ACC112 (cell line): Measurements from ENCODE around the gene FN3K.

Experiments
- H2AFZ ChIP-seq: fragments of 200-600 bp; sonication (generic); one replicate; pipeline ENCODE4 v1.6.0; 2017; ENCODE audit warnings: antibody characterized with exemption, low read length; ENCODE audit not compliant: unreplicated experiment
- H3K27ac ChIP-seq: fragments of 200-600 bp; sonication (generic); 2 replicates; pipeline ENCODE4 v1.5.1; 2014; ENCODE audit warnings: low read depth, mild to moderate bottlenecking, antibody characterized with exemption, low read length, moderate library complexity
- H3K27me3 ChIP-seq: fragments of 200-600 bp; sonication (generic); 2 replicates; pipeline ENCODE4 v1.6.1; 2014; ENCODE audit warnings: mild to moderate bottlenecking, antibody characterized with exemption, low read length, moderate library complexity, mixed read lengths; ENCODE audit not compliant: insufficient read depth
- H3K36me3 ChIP-seq: fragments of 200-600 bp; sonication (generic); 2 replicates; pipeline ENCODE4 v1.6.1; 2016; ENCODE audit warnings: mild to moderate bottlenecking, antibody characterized with exemption, low read length, moderate library complexity, mixed read lengths; ENCODE audit not compliant: insufficient read depth
- H3K4me1 ChIP-seq: fragments of 200-600 bp; sonication (generic); one replicate; pipeline ENCODE4 v1.6.1; 2016; ENCODE audit warnings: low read length, mixed read lengths; ENCODE audit not compliant: insufficient read depth, unreplicated experiment, control insufficient read depth
- H3K4me3 ChIP-seq: fragments of 200-600 bp; sonication (generic); 2 replicates; pipeline ENCODE4 v1.5.1; 2014; ENCODE audit warnings: mild to moderate bottlenecking, low read depth, low read length
- H3K79me2 ChIP-seq: fragments of 200-600 bp; sonication (generic); one replicate; pipeline ENCODE4 v1.6.0; 2016; ENCODE audit warnings: low read length; ENCODE audit not compliant: control insufficient read depth, unreplicated experiment, insufficient read depth

FN3K gene

DNA sequence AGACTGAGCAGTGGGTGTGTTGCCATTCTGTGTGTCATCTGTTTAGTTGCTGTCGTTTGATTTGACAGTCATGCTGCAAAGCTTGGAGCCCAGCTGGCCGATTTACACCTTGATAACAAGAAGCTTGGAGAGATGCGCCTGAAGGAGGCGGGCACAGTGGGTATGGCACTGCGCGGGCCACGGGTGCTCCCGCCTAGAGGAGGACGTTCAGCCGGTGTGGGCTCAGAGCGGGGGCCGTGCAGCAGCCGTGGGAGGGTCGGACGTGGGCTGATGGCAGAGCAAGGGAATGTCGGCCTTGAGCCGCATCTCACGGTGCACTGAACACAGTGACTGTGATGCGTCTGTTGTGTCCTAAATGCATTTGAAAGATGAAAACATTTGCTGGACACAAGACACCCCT lies 15.2 kb upstream of the FN3K start:
- Histone ChIP-seq H3K36me3 (peaks cover 17% of the 10 kb centered on the region), H2AFZ (no peak overlapping the region), H3K27me3 (no peaks in the 10 kb centered on the region), H3K4me1 (peaks cover 6% of the 10 kb centered on the region), H3K79me2 (peaks cover 16% of the 10 kb centered on the region), H3K4me3 (no peak overlapping the region), H3K27ac (no peak overlapping the region)

DNA sequence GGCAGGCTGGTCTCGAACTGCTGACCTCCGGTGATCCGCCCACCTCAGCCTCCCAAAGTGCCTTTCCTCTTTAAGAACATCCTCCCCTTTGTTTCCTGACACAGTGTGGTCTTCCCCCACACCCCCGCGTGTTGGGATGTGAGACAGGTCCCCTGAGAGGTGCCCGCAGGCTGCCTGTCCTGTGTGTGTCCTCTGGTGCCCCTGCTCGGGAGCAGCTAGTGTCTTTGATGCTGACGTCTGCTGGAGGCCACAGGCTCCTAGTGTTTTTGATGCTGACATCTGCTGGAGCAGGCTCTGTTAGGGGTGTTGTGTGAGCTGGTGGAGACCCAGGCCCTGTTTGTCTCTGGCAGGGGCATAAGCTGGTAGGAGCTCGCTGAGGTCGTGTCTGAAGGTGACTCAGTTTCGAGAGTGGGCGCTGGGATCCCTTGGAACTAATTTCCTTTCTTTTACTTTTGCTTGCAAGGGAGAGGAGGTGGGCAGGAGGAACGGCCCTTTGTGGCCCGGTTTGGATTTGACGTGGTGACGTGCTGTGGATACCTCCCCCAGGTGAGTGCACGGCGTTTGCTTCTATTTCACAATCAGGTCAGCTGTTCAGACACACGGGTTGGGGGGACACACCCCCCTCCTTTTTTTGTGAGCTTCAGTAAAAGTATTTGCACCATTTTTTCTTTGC lies 12.9 kb upstream of the FN3K start:
- H3K27me3 ChIP-seq, result no peaks in the 10 kb centered on the region
- H3K79me2 ChIP-seq, result peaks cover 11% of the 10 kb centered on the region
- H3K4me3 ChIP-seq, result no peak overlapping the region
- H2AFZ ChIP-seq, result no peak overlapping the region
- peaks cover 17% of the 10 kb centered on the region for H3K36me3 ChIP-seq
- peaks cover 6% of the 10 kb centered on the region for H3K4me1 ChIP-seq
- H3K27ac ChIP-seq, result no peak overlapping the region

DNA sequence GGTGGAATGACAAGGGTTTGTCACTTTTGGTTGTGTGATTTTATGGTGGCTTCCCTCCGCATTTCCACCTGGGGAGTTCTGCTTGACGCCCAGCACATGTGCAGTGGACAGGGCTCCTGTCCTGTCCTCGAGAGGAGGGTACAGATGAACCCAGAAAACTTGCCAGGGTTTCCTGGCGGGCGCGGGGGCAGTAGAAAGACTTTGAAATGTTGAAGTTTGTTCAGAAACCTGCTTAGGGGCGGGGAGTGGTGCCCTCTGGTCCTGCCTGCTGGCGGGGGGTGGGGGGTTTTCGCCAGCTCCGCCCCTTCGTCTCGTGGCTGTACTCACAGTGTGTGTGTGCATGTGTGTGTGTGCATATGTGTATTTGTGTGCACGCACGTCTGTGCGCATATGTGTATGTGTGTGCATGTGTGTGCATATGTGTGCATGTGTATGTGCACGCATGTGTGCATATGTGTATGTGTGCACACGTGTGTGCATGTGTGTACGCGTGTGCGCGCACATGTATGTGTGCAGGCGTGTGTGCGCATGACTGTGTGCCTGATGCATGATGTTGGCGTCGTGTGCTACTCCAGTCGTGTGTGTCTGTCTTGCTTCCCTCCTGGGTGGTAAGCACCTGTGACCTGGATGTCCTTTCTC lies 12.1 kb upstream of the FN3K start:
- peaks cover 17% of the 10 kb centered on the region for H3K36me3 ChIP-seq
- no peak overlapping the region for H2AFZ ChIP-seq
- no peak overlapping the region for H3K27ac ChIP-seq
- H3K4me3 ChIP-seq, result no peak overlapping the region
- H3K79me2 ChIP-seq, result peaks cover 3% of the 10 kb centered on the region
- no peaks in the 10 kb centered on the region for H3K27me3 ChIP-seq
- no peaks in the 10 kb centered on the region for H3K4me1 ChIP-seq

DNA sequence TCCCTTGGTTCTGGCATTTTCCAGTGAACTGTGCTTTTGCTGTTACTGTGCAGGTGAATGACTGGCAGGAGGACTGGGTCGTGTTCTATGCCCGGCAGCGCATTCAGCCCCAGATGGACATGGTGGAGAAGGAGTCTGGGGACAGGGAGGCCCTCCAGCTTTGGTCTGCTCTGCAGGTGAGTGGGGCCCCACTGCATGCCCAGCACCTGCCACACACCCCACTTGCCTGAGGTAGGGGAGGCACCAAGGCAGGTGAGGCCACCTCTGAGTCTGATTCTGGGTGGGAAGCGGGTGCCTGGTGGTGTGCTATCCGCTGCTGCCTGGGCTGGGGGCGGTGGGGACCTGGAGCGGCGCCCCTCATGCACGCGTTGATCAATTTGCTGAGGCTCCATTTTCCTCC lies 9.0 kb upstream of the FN3K start:
- H3K27ac ChIP-seq, result no peak overlapping the region
- peaks cover 16% of the 10 kb centered on the region; the same call in 1 of the 2 replicates for H3K36me3 ChIP-seq
- no peaks in the 10 kb centered on the region for H3K4me1 ChIP-seq
- no peak overlapping the region for H3K4me3 ChIP-seq
- no peaks in the 10 kb centered on the region for H3K27me3 ChIP-seq
- H2AFZ ChIP-seq, result no peak overlapping the region
- H3K79me2 ChIP-seq, result no peaks in the 10 kb centered on the region

DNA sequence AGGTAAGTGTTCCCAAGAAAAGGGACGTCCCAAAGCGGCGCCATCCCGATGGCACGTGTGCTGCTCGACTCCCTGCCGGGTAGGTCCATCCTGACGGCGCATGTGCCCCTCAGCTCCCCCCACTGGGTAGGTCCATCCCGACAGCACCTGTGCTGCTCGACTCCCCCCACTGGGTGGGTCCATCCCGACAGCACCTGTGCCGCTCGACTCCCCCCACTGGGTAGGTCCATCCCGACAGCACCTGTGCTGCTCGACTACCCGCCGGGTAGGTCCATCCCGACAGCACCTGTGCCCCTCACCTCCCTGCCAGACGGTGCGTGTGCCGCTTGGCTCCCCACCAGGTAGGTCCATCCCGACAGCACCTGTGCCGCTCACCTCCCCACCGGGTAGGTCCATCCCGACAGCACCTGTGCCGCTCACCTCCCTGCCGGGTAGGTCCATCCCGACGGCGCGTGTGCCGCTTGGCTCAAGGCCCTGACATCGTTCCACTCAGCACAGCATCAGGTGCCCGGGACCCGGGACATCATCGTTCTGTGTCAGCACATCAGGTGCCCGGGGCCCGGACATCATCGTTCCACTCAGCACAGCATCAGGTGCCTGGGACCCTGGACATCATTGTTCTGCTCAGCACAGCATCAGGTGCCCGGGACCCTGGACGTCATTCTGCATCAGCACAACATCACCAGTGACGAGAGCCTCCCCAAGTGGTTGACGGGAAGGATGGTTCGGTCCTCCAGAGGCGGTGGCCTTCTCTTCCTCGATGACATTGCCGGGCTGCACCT lies 5.7 kb upstream of the FN3K start:
- no peak overlapping the region for H3K27ac ChIP-seq
- no peak overlapping the region for H3K4me3 ChIP-seq
- H3K36me3 ChIP-seq, result peaks cover 22% of the 10 kb centered on the region
- H3K79me2 ChIP-seq, result no peaks in the 10 kb centered on the region
- H2AFZ ChIP-seq, result no peak overlapping the region
- no peaks in the 10 kb centered on the region for H3K27me3 ChIP-seq
- H3K4me1 ChIP-seq, result no peaks in the 10 kb centered on the region

DNA sequence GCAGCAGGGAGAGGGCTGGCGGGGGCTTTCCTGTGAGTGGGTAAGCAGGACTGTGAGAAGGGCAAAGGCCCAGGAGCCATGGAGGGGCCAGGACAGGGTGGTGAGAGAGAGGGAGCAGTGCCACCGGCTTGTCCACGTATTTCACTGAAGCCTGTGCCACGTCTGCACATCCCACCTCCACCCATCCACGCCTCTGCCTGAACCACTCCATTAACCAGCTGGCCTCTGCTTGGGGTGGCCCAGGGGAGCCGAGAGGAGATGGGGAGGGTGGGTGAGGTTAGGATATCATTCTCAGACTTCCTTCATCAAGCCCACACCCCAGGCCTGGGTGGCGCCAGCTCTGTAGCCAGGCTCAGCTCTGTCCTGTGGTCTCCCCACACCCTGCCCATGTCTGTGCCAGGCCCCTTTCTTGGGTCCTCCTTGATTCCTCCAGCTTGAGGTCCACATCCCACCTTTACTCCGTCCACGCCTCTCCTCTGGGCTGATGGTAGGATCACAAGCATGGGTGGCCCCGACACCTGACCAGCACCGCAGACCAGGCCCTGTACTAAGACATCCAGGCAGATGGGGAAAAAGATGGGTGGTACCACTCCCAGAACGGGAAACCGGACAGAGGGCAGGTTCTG lies 3.2 kb upstream of the FN3K start:
- H3K36me3 ChIP-seq, result peaks cover 22% of the 10 kb centered on the region
- no peaks in the 10 kb centered on the region for H3K4me1 ChIP-seq

GRCh38 chr17:82736511-82737185 lies 1.2 kb downstream of the FN3K start:
- no peak overlapping the region for H2AFZ ChIP-seq
- H3K27ac ChIP-seq, result no peak overlapping the region
- peaks cover 25% of the 10 kb centered on the region for H3K36me3 ChIP-seq
- H3K27me3 ChIP-seq, result no peaks in the 10 kb centered on the region
- H3K4me3 ChIP-seq, result no peak overlapping the region; the same call in 1 of the 2 replicates
- H3K79me2 ChIP-seq, result no peaks in the 10 kb centered on the region
- no peaks in the 10 kb centered on the region for H3K4me1 ChIP-seq

More for the DNA sequence above, 3.2 kb upstream of the FN3K start:
- H3K79me2 ChIP-seq, result no peaks in the 10 kb centered on the region
- H3K27ac ChIP-seq, result no peak overlapping the region
- no peak overlapping the region for H3K4me3 ChIP-seq
- H3K27me3 ChIP-seq, result no peaks in the 10 kb centered on the region
- H2AFZ ChIP-seq, result no peak overlapping the region

GRCh38 chr17:82737967-82738877 lies 2.8 kb downstream of the FN3K start:
- Histone ChIP-seq H3K4me1 (no peaks in the 10 kb centered on the region), H3K79me2 (no peaks in the 10 kb centered on the region), H2AFZ (no peak overlapping the region), H3K4me3 (no peak overlapping the region), H3K27me3 (no peaks in the 10 kb centered on the region), H3K36me3 (peaks cover 21% of the 10 kb centered on the region), H3K27ac (no peak overlapping the region)

DNA sequence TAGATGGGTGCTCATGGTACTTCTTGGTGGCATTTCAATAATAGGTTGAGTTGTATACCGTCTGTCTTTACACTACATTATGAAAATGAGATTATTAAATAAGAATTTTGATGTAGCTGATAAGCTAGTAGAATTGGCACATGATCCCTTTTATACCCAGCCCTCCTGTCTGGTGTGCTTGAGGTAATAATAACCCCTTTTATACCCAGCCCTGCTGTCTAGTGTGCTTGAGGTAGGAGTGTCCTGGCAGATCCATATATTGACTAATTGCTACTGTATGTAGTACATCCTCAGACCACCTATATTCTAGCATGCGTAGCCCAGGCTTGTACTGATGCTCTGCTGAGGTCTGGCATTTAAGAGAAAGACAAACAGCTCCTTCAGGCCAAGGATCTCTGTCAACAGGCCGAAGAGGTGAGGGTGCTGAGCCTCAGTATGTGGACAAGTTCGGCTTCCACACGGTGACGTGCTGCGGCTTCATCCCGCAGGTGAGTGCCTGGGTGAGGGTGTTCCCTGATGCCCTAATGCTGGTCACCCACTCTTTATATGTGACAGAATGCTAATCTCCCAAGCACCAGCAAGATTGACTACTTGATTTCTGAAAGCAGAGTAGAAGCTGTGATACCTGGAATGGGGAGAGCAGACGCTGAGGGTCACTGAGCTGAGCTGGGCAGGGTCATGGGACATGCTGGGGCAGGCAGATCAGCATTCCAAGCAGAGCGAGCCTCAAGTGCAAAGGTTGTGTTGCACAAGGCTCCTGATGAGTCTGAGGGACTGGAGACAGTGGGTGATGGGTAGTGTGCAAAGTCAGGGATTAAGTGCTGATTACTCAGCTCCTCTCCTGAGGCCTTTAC lies 5.7 kb downstream of the FN3K start:
- Histone ChIP-seq H3K36me3 (peaks cover 13% of the 10 kb centered on the region; the same call in 1 of the 2 replicates), H3K4me1 (no peaks in the 10 kb centered on the region), H3K27me3 (no peaks in the 10 kb centered on the region), H3K79me2 (no peaks in the 10 kb centered on the region), H3K27ac (no peak overlapping the region), H2AFZ (no peak overlapping the region), H3K4me3 (no peak overlapping the region)
